Vagina (tissue), 2 donors: ENCODE measurements around the gene PLPPR2. TPM values are rescaled to one million over a fixed set of nuclear protein-coding genes. Genes with fewer than 3 reads are reported as not detected.
"Not testable (repeated sequence)": the region's sequence is repeated elsewhere in the genome, so short reads cannot be mapped to it uniquely, and the experiment has no call there.

Source experiments
- DNase-seq, 2 donors: peaks; one replicate each; pipeline ENCODE4 v3.0.0-alpha.2; 2017; ENCODE audit errors: extremely low spot score in 2 of 2
- H3K27ac ChIP-seq: fragments of 200-600 bp; sonication (generic); one replicate; pipeline ENCODE4 v1.5.1; 2019
- H3K27me3 ChIP-seq: fragments of 200-600 bp; sonication (generic); one replicate; pipeline ENCODE4 v1.5.1; 2019
- H3K36me3 ChIP-seq, 2 donors: fragments of 200-600 bp; sonication (generic); one replicate each; pipeline ENCODE4 v1.5.1; 2017 to 2019
- H3K4me1 ChIP-seq: fragments of 200-600 bp; sonication (generic); one replicate; pipeline ENCODE4 v1.5.1; 2019
- H3K4me3 ChIP-seq, 2 donors: fragments of 200-600 bp; sonication (generic); 1 replicate in 1 of 2; 2 replicates in 1 of 2; pipeline ENCODE4 v1.5.1; 2016 to 2019
- H3K9me3 ChIP-seq: fragments of 200-600 bp; sonication (generic); one replicate; pipeline ENCODE4 v1.5.1; 2019
- CTCF ChIP-seq, 3 experiments: fragments of 450-650 bp in 2 of 3; fragments of 200-600 bp in 1 of 3; sonication (generic) in 1 of 3; IDR thresholded peaks; one replicate each; pipeline ENCODE4 v1.5.1; 2017 to 2019; ENCODE audit warnings: antibody characterized with exemption in 3 of 3, mild to moderate bottlenecking in 2 of 3, moderate library complexity in 2 of 3
- POLR2A ChIP-seq, 2 donors: fragments of 450-650 bp; IDR thresholded peaks; one replicate each; pipeline ENCODE4 v1.6.1; 2017; ENCODE audit warnings: antibody characterized with exemption in 2 of 2, mild to moderate bottlenecking in 2 of 2, moderate library complexity in 2 of 2
- POLR2AphosphoS5 ChIP-seq, 2 donors: sonication (generic); formaldehyde crosslinking; IDR thresholded peaks; one replicate each; pipeline ENCODE4 v1.9.0; 2017; ENCODE audit warnings: antibody characterized with exemption in 2 of 2, mild to moderate bottlenecking in 2 of 2, low read depth in 1 of 2; ENCODE audit not compliant: insufficient read depth in 1 of 2
- intact Hi-C: fragments of 100-400 bp; cut with DNase I; formaldehyde crosslinking; loops from one replicate; pipeline ENCODE4 v1.15.1; 2023
- total RNA-seq: library from RNA; depleted of rRNA; stranded (reverse); fragments of >200 nt; gene quantifications from one replicate; pipeline ENCODE4 v1.2.3, GENCODE V29; 2016

PLPPR2 gene
- total RNA-seq, 1 donor from 2014 or later: 16.5 TPM

GRCh38 chr19:11378319-11379189 lies 23.3 kb downstream of the PLPPR2 start:
- Histone ChIP-seq H3K27ac (peak overlapping the region; percentile 55), H3K9me3 (no peaks in the 10 kb centered on the region), H3K4me1 (peaks cover 81% of the 10 kb centered on the region), H3K36me3 (no peaks in the 10 kb centered on the region), H3K27me3 (no peaks in the 10 kb centered on the region), H3K4me3 (no peak overlapping the region)
- DNase-seq: no peak
- no peak for TF ChIP-seq POLR2AphosphoS5 (IDR thresholded peaks at IDR 0.05; ENCODE audit: insufficient read depth in 1 of 2, low read depth in 1 of 2)
- no peak for TF ChIP-seq POLR2A (IDR thresholded peaks at IDR 0.05)
- TF ChIP-seq CTCF (IDR thresholded peaks at IDR 0.05): no peak
- intact Hi-C loops: loop anchor here (5.0 kb wide), 1 partner anchor 54 kb away; no protein-coding TSS in a partner anchor

- peak overlapping the region; percentile 55 for H3K27ac ChIP-seq
- H3K36me3 ChIP-seq, DNase-seq, H3K4me3 ChIP-seq, H3K9me3 ChIP-seq, H3K27me3 ChIP-seq: not testable (repeated sequence)
- intact Hi-C loops: loop anchor here (5.0 kb wide), 1 partner anchor 53 kb away; no protein-coding TSS in a partner anchor
- peaks cover 81% of the 10 kb centered on the region for H3K4me1 ChIP-seq
These were observed 24.1 kb downstream of the PLPPR2 start for GRCh38 chr19:11379269-11379845.

- H3K27ac ChIP-seq: peak overlapping the region; percentile 94
- H3K9me3 ChIP-seq: no peaks in the 10 kb centered on the region
- H3K4me1 ChIP-seq: peaks cover 82% of the 10 kb centered on the region
- intact Hi-C loops: loop anchor here (2.0 to 5.0 kb wide), 3 partner anchors 42 to 85 kb away; no protein-coding TSS in a partner anchor
- no peaks in the 10 kb centered on the region for H3K36me3 ChIP-seq
- H3K27me3 ChIP-seq: no peaks in the 10 kb centered on the region
- TF ChIP-seq POLR2A (IDR thresholded peaks at IDR 0.05) (no peak), POLR2AphosphoS5 (IDR thresholded peaks at IDR 0.05; ENCODE audit: insufficient read depth in 1 of 2, low read depth in 1 of 2) (no peak), CTCF (IDR thresholded peaks at IDR 0.05) (no peak)
- peak overlapping the region; percentile 51 to 69 for H3K4me3 ChIP-seq
- DNase-seq: no peak
These were observed 24.7 kb downstream of the PLPPR2 start for GRCh38 chr19:11379857-11380350.

GRCh38 chr19:11380653-11381537 lies 25.7 kb downstream of the PLPPR2 start:
- H3K4me1 ChIP-seq: peaks cover 74% of the 10 kb centered on the region
- TF ChIP-seq POLR2AphosphoS5 (IDR thresholded peaks at IDR 0.05; ENCODE audit: insufficient read depth in 1 of 2, low read depth in 1 of 2): peak; percentile 90 to 98
- peak; percentile 61 to 82 (median 77) for TF ChIP-seq CTCF (IDR thresholded peaks at IDR 0.05)
- TF ChIP-seq POLR2A (IDR thresholded peaks at IDR 0.05): peak in 1 of 2 donors; percentile 70
- no peaks in the 10 kb centered on the region for H3K9me3 ChIP-seq
- intact Hi-C loops: loop anchor here (2.0 to 5.0 kb wide), 2 partner anchors 41 to 86 kb away; no protein-coding TSS in a partner anchor
- peak overlapping the region; percentile 94 for H3K27ac ChIP-seq
- H3K4me3 ChIP-seq: peak overlapping the region; percentile 51 to 69
- no peaks in the 10 kb centered on the region for H3K36me3 ChIP-seq
- no peaks in the 10 kb centered on the region for H3K27me3 ChIP-seq
- DNase-seq: peak in 1 of 2 donors; percentile 97
